Ovary (tissue), 3 donors: Measurements from ENCODE around the gene STAT5A.

Source experiments
- POLR2A ChIP-seq: fragments of 450-650 bp; IDR thresholded peaks from one replicate; pipeline ENCODE4 v1.6.1; 2017; ENCODE audit warnings: antibody characterized with exemption, mild to moderate bottlenecking, moderate library complexity
- TF ChIP-seq, protein P1 (sequence below), 3 donors: fragments of 450-650 bp in 2 of 3; fragments of 200-600 bp in 1 of 3; IDR thresholded peaks; one replicate each; pipeline versions ENCODE4 v1.5.1 to v1.8.0; 2016 to 2022; ENCODE audit warnings: antibody characterized with exemption in 3 of 3, mild to moderate bottlenecking in 1 of 3
- donor health status: DM: no; HTN: no; CAD: no.

DNA sequence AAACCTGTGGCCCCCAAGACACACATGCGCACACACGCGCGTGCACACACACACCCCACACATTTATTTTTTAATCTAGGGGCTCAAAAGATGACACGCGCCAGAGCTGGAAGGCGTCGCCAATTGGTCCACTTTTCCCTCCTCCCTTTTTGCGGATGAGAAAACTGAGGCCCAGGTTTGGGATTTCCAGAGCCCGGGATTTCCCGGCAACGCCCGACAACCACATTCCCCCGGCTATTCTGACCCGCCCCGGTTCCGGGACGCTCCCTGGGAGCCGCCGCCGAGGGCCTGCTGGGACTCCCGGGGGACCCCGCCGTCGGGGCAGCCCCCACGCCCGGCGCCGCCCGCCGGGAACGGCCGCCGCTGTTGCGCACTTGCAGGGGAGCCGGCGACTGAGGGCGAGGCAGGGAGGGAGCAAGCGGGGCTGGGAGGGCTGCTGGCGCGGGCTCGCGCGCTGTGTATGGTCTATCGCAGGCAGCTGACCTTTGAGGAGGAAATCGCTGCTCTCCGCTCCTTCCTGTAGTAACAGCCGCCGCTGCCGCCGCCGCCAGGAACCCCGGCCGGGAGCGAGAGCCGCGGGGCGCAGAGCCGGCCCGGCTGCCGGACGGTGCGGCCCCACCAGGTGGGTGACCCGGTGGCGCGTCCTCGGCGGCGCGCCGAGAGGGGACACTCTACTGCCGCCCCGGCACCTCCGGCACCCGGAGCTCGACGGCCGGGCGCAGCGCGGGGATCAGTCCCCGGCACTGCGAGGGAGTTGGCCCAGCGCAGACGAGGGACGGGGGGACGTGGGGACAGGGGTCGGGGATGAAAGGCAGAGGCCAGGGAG, at the start of gene STAT5A:
- peak; percentile 77 for TF ChIP-seq POLR2A
- TF ChIP-seq, protein P1, sequence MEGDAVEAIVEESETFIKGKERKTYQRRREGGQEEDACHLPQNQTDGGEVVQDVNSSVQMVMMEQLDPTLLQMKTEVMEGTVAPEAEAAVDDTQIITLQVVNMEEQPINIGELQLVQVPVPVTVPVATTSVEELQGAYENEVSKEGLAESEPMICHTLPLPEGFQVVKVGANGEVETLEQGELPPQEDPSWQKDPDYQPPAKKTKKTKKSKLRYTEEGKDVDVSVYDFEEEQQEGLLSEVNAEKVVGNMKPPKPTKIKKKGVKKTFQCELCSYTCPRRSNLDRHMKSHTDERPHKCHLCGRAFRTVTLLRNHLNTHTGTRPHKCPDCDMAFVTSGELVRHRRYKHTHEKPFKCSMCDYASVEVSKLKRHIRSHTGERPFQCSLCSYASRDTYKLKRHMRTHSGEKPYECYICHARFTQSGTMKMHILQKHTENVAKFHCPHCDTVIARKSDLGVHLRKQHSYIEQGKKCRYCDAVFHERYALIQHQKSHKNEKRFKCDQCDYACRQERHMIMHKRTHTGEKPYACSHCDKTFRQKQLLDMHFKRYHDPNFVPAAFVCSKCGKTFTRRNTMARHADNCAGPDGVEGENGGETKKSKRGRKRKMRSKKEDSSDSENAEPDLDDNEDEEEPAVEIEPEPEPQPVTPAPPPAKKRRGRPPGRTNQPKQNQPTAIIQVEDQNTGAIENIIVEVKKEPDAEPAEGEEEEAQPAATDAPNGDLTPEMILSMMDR (IDR thresholded peaks at IDR 0.05) = no peak
